Stomach (tissue), 4 donors: ENCODE data around the gene ITGB2.

Experiments used
- CTCF ChIP-seq, 7 experiments: fragments of 450-650 bp in 4 of 7; fragments of 200-600 bp in 3 of 7; sonication (generic) in 3 of 7; IDR thresholded peaks; one replicate each; pipeline ENCODE4 v1.5.1; 2016 to 2019; ENCODE audit warnings: antibody characterized with exemption in 7 of 7, control low read depth in 2 of 7, mild to moderate bottlenecking in 1 of 7
- EP300 ChIP-seq: sonication (generic); formaldehyde crosslinking; IDR thresholded peaks from one replicate; pipeline ENCODE4 v1.6.1; 2017; ENCODE audit warnings: antibody characterized with exemption
- POLR2A ChIP-seq, 4 donors: fragments of 450-650 bp; IDR thresholded peaks; one replicate each; pipeline ENCODE4 v1.6.1; 2016; ENCODE audit warnings: antibody characterized with exemption in 4 of 4, control low read depth in 2 of 4, mild to moderate bottlenecking in 1 of 4, moderate library complexity in 1 of 4

GRCh38 chr21:44912158-44912473 is 8.6 kb downstream of the ITGB2 start:
- TF ChIP-seq CTCF (IDR thresholded peaks at IDR 0.05) (no peak), POLR2A (IDR thresholded peaks at IDR 0.05) (no peak), EP300 (no peak)
